ES-I3 (cell line): Measurements from ENCODE around the gene GNAZ.

ENCODE experiments used
- H3K36me3 ChIP-seq: 2 replicates; pipeline ENCODE4 v1.6.1; 2013; ENCODE audit warnings: mild to moderate bottlenecking, low read length, control low read depth, moderate library complexity; ENCODE audit not compliant: insufficient read depth
- H3K4me1 ChIP-seq: 2 replicates; pipeline ENCODE4 v1.6.1; 2013; ENCODE audit warnings: mild to moderate bottlenecking, control low read depth, low read length; ENCODE audit not compliant: insufficient read depth
- H3K9ac ChIP-seq: 2 replicates; pipeline ENCODE4 v1.6.1; 2013; ENCODE audit warnings: low read depth, mild to moderate bottlenecking, low read length, moderate library complexity
- H3K9me3 ChIP-seq: 2 replicates; pipeline ENCODE4 v1.6.1; 2013; ENCODE audit warnings: mild to moderate bottlenecking, low read length, moderate library complexity; ENCODE audit not compliant: control insufficient read depth, insufficient read depth

Gene GNAZ

GRCh38 chr22:23054531-23055257, 15.6 kb upstream of the GNAZ start:
- no peak overlapping the region for H3K9ac ChIP-seq
- no peaks in the 10 kb centered on the region for H3K36me3 ChIP-seq
- no peaks in the 10 kb centered on the region for H3K9me3 ChIP-seq

GRCh38 chr22:23055449-23056179, 14.7 kb upstream of the GNAZ start:
- no peaks in the 10 kb centered on the region for H3K36me3 ChIP-seq
- no peak overlapping the region for H3K9ac ChIP-seq
- H3K9me3 ChIP-seq = no peaks in the 10 kb centered on the region
- no peaks in the 10 kb centered on the region for H3K4me1 ChIP-seq

More at GRCh38 chr22:23054531-23055257, 15.6 kb upstream of the GNAZ start:
- H3K4me1 ChIP-seq = no peaks in the 10 kb centered on the region

- no peak overlapping the region for H3K9ac ChIP-seq
- no peaks in the 10 kb centered on the region for H3K4me1 ChIP-seq
- H3K36me3 ChIP-seq = no peaks in the 10 kb centered on the region
- H3K9me3 ChIP-seq = no peaks in the 10 kb centered on the region
Observed at GRCh38 chr22:23057331-23057730, 13.0 kb upstream of the GNAZ start.

GRCh38 chr22:23058063-23058462, 12.3 kb upstream of the GNAZ start:
- H3K4me1 ChIP-seq = no peaks in the 10 kb centered on the region

GRCh38 chr22:23058481-23059283, 11.6 kb upstream of the GNAZ start:
- H3K9ac ChIP-seq = no peak overlapping the region
- no peaks in the 10 kb centered on the region for H3K4me1 ChIP-seq
- H3K9me3 ChIP-seq = no peaks in the 10 kb centered on the region
- H3K36me3 ChIP-seq = no peaks in the 10 kb centered on the region

More at GRCh38 chr22:23058063-23058462, 12.3 kb upstream of the GNAZ start:
- Histone ChIP-seq H3K9me3 (no peaks in the 10 kb centered on the region), H3K9ac (no peak overlapping the region), H3K36me3 (no peaks in the 10 kb centered on the region)

- no peaks in the 10 kb centered on the region for H3K4me1 ChIP-seq
- no peaks in the 10 kb centered on the region for H3K36me3 ChIP-seq
- no peak overlapping the region for H3K9ac ChIP-seq
- H3K9me3 ChIP-seq = no peaks in the 10 kb centered on the region
Observed at GRCh38 chr22:23059284-23059948, 10.9 kb upstream of the GNAZ start.

GRCh38 chr22:23060612-23061400, 9.5 kb upstream of the GNAZ start:
- Histone ChIP-seq H3K9ac (no peak overlapping the region), H3K4me1 (no peaks in the 10 kb centered on the region), H3K9me3 (no peaks in the 10 kb centered on the region), H3K36me3 (no peaks in the 10 kb centered on the region)

GRCh38 chr22:23061471-23062280, 8.6 kb upstream of the GNAZ start:
- H3K4me1 ChIP-seq = no peaks in the 10 kb centered on the region
- no peaks in the 10 kb centered on the region for H3K9me3 ChIP-seq
- no peak overlapping the region for H3K9ac ChIP-seq
- no peaks in the 10 kb centered on the region for H3K36me3 ChIP-seq

GRCh38 chr22:23062616-23063538, 7.4 kb upstream of the GNAZ start:
- Histone ChIP-seq H3K36me3 (no peaks in the 10 kb centered on the region), H3K4me1 (no peaks in the 10 kb centered on the region), H3K9me3 (no peaks in the 10 kb centered on the region), H3K9ac (no peak overlapping the region)

- Histone ChIP-seq H3K4me1 (no peaks in the 10 kb centered on the region), H3K36me3 (no peaks in the 10 kb centered on the region), H3K9ac (no peak overlapping the region), H3K9me3 (no peaks in the 10 kb centered on the region)
Observed at GRCh38 chr22:23063539-23064380, 6.6 kb upstream of the GNAZ start.

- Histone ChIP-seq H3K36me3 (no peaks in the 10 kb centered on the region), H3K9ac (no peak overlapping the region), H3K9me3 (no peaks in the 10 kb centered on the region)
Observed at GRCh38 chr22:23064381-23065068, 5.8 kb upstream of the GNAZ start.

More at GRCh38 chr22:23064381-23065068, 5.8 kb upstream of the GNAZ start:
- no peaks in the 10 kb centered on the region for H3K4me1 ChIP-seq
